Bronchial epithelial cell (primary cell): ENCODE results near the gene NRP2. TPM values are rescaled to one million over a fixed set of nuclear protein-coding genes. Genes with fewer than 3 reads are reported as not detected.

Experiments used
- DNase-seq: peaks from one replicate; pipeline ENCODE4 v3.0.0-alpha.2; 2010; ENCODE audit warnings: low read depth
- FAIRE-seq: peaks from 2 replicates; lab custom pipeline; 2011; peaks lifted over from hg19 to GRCh38; lab: Jason Lieb, UNC
- H3K27me3 ChIP-seq: 2 replicates; pipeline ENCODE4 v1.5.1; 2011; ENCODE audit warnings: low read length; ENCODE audit not compliant: control insufficient read depth, insufficient read depth
- H3K36me3 ChIP-seq: 2 replicates; pipeline ENCODE4 v1.5.1; 2011; ENCODE audit warnings: low read length; ENCODE audit not compliant: control insufficient read depth, insufficient read depth
- H3K4me3 ChIP-seq: 2 replicates; pipeline ENCODE4 v1.5.1; 2011; ENCODE audit warnings: mild to moderate bottlenecking, low read depth, low read length, control low read depth
- CTCF ChIP-seq: IDR thresholded peaks from 2 replicates; pipeline ENCODE4 v1.5.1; 2011; ENCODE audit warnings: mild to moderate bottlenecking, moderate library complexity, low read length, control low read depth, inconsistent platforms; ENCODE audit not compliant: insufficient read depth, severe bottlenecking
- total RNA-seq: library from RNA; depleted of rRNA; stranded (reverse); fragments of >200 nt; gene quantifications from 2 replicates; pipeline ENCODE4 v1.2.1, GENCODE V29; 2014

The NRP2 gene
- total RNA-seq, 1 donor from 2014 or later, result 21.3 TPM

GRCh38 chr2:205650450-205650849 is 31.9 kb upstream of the NRP2 start:
- Histone ChIP-seq H3K36me3 (no peaks in the 10 kb centered on the region), H3K4me3 (no peak overlapping the region), H3K27me3 (no peaks in the 10 kb centered on the region)
- FAIRE-seq, result peak; percentile 73
- peak; percentile 88 for DNase-seq
- TF ChIP-seq CTCF, result no peak

- H3K36me3 ChIP-seq, result no peaks in the 10 kb centered on the region
- TF ChIP-seq CTCF, result no peak
- H3K4me3 ChIP-seq, result no peak overlapping the region
- DNase-seq, result no peak
- H3K27me3 ChIP-seq, result no peaks in the 10 kb centered on the region
- no peak for FAIRE-seq
Measured at GRCh38 chr2:205650931-205651330, 31.4 kb upstream of the NRP2 start.

DNA sequence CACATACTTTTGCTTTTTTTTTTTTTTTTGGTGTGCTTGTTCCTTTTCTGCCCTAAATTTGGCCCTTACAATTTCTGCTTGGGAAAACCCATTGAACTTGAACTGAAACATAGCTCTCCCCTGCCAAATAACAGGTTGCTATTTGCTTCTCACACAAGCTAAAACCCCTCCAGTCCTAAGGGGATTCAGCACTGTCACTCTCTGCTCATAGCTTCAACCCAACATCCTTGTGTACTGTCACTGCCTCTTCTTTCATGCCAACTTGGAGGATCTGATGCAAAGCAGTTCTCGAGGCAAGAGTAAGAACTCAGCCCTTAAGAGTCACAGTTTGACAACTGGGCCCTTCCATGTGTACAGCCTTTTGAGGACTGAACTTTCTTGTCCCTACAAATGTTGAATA is 30.6 kb upstream of the NRP2 start:
- FAIRE-seq, result no peak
- TF ChIP-seq CTCF, result no peak
- H3K36me3 ChIP-seq, result no peaks in the 10 kb centered on the region
- no peaks in the 10 kb centered on the region for H3K27me3 ChIP-seq
- H3K4me3 ChIP-seq, result no peak overlapping the region
- DNase-seq, result no peak

GRCh38 chr2:205654878-205655605 is 27.3 kb upstream of the NRP2 start:
- no peaks in the 10 kb centered on the region for H3K27me3 ChIP-seq
- FAIRE-seq, result no peak
- DNase-seq, result peak; percentile 86

DNA sequence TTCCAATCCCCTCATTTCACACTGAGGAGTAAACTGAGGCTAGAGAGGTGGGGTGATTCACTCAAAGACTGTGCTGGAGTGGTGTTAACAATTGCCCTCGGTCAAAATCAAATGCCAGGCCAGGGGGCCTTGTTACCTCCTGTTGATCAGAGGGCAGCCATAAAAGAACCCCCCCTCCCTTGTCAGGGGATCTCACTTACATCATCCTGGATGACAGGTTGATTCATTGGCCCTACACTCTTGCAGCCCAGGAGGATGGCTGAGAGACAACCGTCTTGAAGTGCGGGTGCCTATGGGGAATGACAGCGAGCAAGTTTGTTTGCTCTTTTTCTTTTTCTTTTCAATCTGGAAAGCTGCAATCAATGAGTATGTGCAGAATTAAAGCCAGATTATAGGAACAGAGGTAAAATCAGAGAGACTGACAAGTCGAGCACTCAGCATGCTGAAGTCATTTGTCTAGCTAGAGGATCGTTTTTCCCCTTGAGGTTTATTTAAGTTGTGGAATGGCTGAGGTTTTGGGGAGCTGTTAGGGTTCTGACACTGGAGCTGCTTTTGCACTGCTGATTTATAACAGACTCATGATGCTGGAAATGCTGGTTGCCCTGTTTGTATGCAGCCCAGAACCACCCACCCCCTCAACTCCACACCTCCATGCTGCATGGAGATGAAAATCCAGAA is 26.4 kb upstream of the NRP2 start:
- Histone ChIP-seq H3K27me3 (no peaks in the 10 kb centered on the region), H3K4me3 (no peak overlapping the region), H3K36me3 (no peaks in the 10 kb centered on the region)
- DNase-seq, result no peak
- FAIRE-seq, result no peak
- no peak for TF ChIP-seq CTCF

More at GRCh38 chr2:205654878-205655605, 27.3 kb upstream of the NRP2 start:
- Histone ChIP-seq H3K4me3 (no peak overlapping the region), H3K36me3 (no peaks in the 10 kb centered on the region)
- no peak for TF ChIP-seq CTCF

- FAIRE-seq, result no peak
- DNase-seq, result no peak
- no peak for TF ChIP-seq CTCF
Measured at GRCh38 chr2:205656461-205656860, 25.8 kb upstream of the NRP2 start.

More at GRCh38 chr2:205656461-205656860, 25.8 kb upstream of the NRP2 start:
- H3K27me3 ChIP-seq, result no peaks in the 10 kb centered on the region
- no peaks in the 10 kb centered on the region for H3K36me3 ChIP-seq
- H3K4me3 ChIP-seq, result no peak overlapping the region
